Renal cortical epithelial cell (primary cell): ENCODE data around the gene PTPN3. TPM values are rescaled to one million over a fixed set of nuclear protein-coding genes. Genes with fewer than 3 reads are reported as not detected.
"Not testable (repeated sequence)": the region's sequence is repeated elsewhere in the genome, so short reads cannot be mapped to it uniquely, and the experiment has no call there.

Experiments used
- DNase-seq: peaks from one replicate; pipeline ENCODE4 v3.0.0-alpha.2; 2011; ENCODE audit warnings: low read depth
- total RNA-seq: library from RNA; depleted of rRNA; stranded (reverse); fragments of >200 nt; gene quantifications from 2 replicates; pipeline ENCODE4 v1.2.3, GENCODE V29; 2014

The PTPN3 gene
- total RNA-seq, 1 donor from 2014 or later, result 43.5 TPM

- DNase-seq, result no peak
These were observed 155.2 kb downstream of the PTPN3 start for GRCh38 chr9:109342878-109343277.

DNA sequence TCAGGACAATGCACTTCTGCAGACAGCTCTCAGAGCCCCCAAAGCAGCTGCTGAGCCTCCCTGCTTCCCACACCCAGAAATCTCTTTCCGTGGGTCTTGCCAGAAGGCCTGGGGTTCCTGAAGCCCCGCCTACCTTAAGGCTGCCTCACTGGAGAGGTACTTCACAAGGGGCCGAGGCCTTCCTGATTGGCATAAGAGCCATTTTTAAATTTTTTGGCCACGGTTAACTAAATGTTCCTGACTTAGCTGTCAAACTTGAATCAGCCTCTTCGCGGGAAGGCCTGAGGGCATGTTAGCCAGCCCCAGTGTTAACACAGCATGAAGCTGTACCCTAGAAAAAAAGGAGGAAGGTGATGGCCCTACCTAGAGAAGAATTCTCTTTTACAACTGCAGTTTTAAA lies 156.5 kb downstream of the PTPN3 start:
- DNase-seq, result peak; percentile 38

GRCh38 chr9:109340979-109341378 lies 157.1 kb downstream of the PTPN3 start:
- not testable (repeated sequence) for DNase-seq

GRCh38 chr9:109336409-109336808 lies 161.7 kb downstream of the PTPN3 start:
- no peak for DNase-seq

DNA sequence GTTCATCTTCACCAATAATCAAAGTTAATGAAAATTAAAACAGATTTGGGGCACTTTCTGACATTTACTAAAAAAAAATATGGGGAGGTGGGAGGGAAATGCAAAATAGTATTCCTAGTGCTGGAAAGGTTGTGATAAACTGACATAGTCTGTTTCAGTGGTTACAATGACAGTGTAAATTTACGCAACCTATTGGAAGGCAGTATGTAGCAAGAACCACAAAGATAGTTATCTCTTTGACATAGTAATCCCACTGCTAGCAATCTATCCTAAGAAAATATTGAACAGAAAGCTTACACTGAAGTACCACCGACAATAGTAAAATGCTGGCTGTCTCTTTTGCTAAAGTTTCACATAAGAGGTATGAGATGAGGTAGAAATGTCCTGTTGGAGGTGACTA lies 162.2 kb downstream of the PTPN3 start:
- no peak for DNase-seq

DNA sequence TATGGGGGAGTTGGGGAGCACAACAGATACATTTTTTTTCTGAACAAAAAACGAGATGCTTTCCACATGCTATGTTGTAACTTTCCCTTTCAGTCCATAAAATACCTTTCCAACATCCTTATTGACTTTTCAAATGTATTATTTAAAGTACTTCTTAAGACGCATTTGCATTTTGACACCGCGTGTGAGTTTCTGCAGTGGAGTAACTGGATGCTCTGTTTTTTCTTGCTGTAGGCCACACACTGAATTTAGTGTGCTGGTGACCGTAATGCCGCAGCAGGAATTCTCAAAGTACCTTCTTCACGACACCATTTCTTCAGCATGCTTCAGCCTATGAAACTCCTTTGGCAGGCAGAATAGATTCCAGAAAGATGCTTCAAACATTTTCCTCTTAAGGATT lies 163.0 kb downstream of the PTPN3 start:
- no peak for DNase-seq

GRCh38 chr9:109331353-109331752 lies 166.8 kb downstream of the PTPN3 start:
- peak; percentile 73 for DNase-seq

- DNase-seq, result peak; percentile 27
These were observed 168.4 kb downstream of the PTPN3 start for GRCh38 chr9:109329638-109330258.

GRCh38 chr9:109328978-109329637 lies 169.0 kb downstream of the PTPN3 start:
- DNase-seq, result peak; percentile 63

Other genes with a start within 250 kb of the PTPN3 start
- 5.8 and 13.5 TPM in 2 replicates for gene EPB41L4B, start 177.2 kb downstream of the PTPN3 start, total RNA-seq